Muscle of leg (tissue), 11 donors: ENCODE measurements around the gene THEM5. TPM values are rescaled to one million over a fixed set of nuclear protein-coding genes. Genes with fewer than 3 reads are reported as not detected.
A peak's percentile ranks its signal among the peaks of the same experiment; 100 is the strongest.

Experiments
- DNase-seq: peaks from one replicate; pipeline ENCODE4 v3.0.0; 2013
- H3K27ac ChIP-seq: one replicate; pipeline ENCODE4 v1.5.1; 2013; ENCODE audit warnings: mild to moderate bottlenecking, low read length, control low read depth
- H3K27me3 ChIP-seq: one replicate; pipeline ENCODE4 v1.6.1; 2013; ENCODE audit warnings: low read length; ENCODE audit not compliant: control insufficient read depth, insufficient read depth
- H3K36me3 ChIP-seq: one replicate; pipeline ENCODE4 v1.6.1; 2013; ENCODE audit warnings: low read length; ENCODE audit not compliant: control insufficient read depth, insufficient read depth
- H3K4me1 ChIP-seq: one replicate; pipeline ENCODE4 v1.6.1; 2013; ENCODE audit warnings: low read length; ENCODE audit not compliant: control insufficient read depth, insufficient read depth
- H3K4me3 ChIP-seq: one replicate; pipeline ENCODE4 v1.5.1; 2013; ENCODE audit warnings: low read length, control low read depth
- H3K9me3 ChIP-seq: replicated peaks from 2 replicates; pipeline ENCODE4 v1.6.1; 2013; ENCODE audit warnings: low read depth, low read length; ENCODE audit not compliant: control insufficient read depth
- WGBS: methylation state at CpG from one replicate; pipeline ENCODE4 v1.1.5; 2013; ENCODE audit warnings: missing lambda C conversion rate; ENCODE audit not compliant: insufficient coverage; 5-methylcytosine and 5-hydroxymethylcytosine counted together
- polyA plus RNA-seq, 8 donors: library from polyadenylated mRNA; unstranded; fragments of 120-200 nt; gene quantifications; one replicate each; pipeline versions ENCODE4 v1.2.1 to v1.2.3, GENCODE V29; 2013; ENCODE audit warnings: inconsistent platforms in 1 of 8, low replicate concordance in 1 of 8; ENCODE audit not compliant: insufficient read length in 8 of 8, insufficient read depth in 1 of 8
- total RNA-seq: library from RNA; stranded (reverse); fragments of 120-200 nt; gene quantifications from one replicate; pipeline ENCODE4 v1.2.4, GENCODE V29; 2013

THEM5 gene
- total and polyA plus RNA-seq, 9 donors = 0.14 to 1.7 (median 0.42) TPM; not detected in 1

- H3K27ac ChIP-seq = peak overlapping the region; percentile 66
- WGBS = 87% methylated on average over 7 of the region's 9 CpGs
- DNase-seq = peak; percentile 56
- H3K4me3 ChIP-seq = no peak overlapping the region
- H3K9me3 ChIP-seq = no peaks in the 10 kb centered on the region
- peaks cover 39% of the 10 kb centered on the region for H3K4me1 ChIP-seq
- no peaks in the 10 kb centered on the region for H3K36me3 ChIP-seq
- peaks cover 2% of the 10 kb centered on the region for H3K27me3 ChIP-seq
Observed at GRCh38 chr1:151825204-151825603, 28.3 kb downstream of the THEM5 start.

GRCh38 chr1:151823175-151823574 lies 30.3 kb downstream of the THEM5 start:
- peaks cover 29% of the 10 kb centered on the region for H3K4me1 ChIP-seq
- H3K4me3 ChIP-seq = no peak overlapping the region
- H3K27ac ChIP-seq = no peak overlapping the region
- WGBS = 79% methylated on average over 7 of the region's 8 CpGs
- DNase-seq = no peak
- no peaks in the 10 kb centered on the region for H3K9me3 ChIP-seq
- H3K27me3 ChIP-seq = peaks cover under 1% of the 10 kb centered on the region
- H3K36me3 ChIP-seq = no peaks in the 10 kb centered on the region

- H3K27ac ChIP-seq = no peak overlapping the region
- H3K27me3 ChIP-seq = no peaks in the 10 kb centered on the region
- DNase-seq = no peak
- no peak overlapping the region for H3K4me3 ChIP-seq
- H3K4me1 ChIP-seq = peaks cover 31% of the 10 kb centered on the region
- 17% methylated on average over 2 of the region's 7 CpGs for WGBS
- H3K9me3 ChIP-seq = no peaks in the 10 kb centered on the region
- no peaks in the 10 kb centered on the region for H3K36me3 ChIP-seq
Observed at GRCh38 chr1:151822404-151822803, 31.1 kb downstream of the THEM5 start.

- H3K27ac ChIP-seq = no peak overlapping the region
- peaks cover 38% of the 10 kb centered on the region for H3K4me1 ChIP-seq
- no peak overlapping the region for H3K4me3 ChIP-seq
- no peaks in the 10 kb centered on the region for H3K9me3 ChIP-seq
- WGBS = no CpG with 5 or more reads among the region's 2 CpGs
- DNase-seq = no peak
- H3K36me3 ChIP-seq = peaks cover 2% of the 10 kb centered on the region
- H3K27me3 ChIP-seq = no peaks in the 10 kb centered on the region
Observed at GRCh38 chr1:151820940-151821339, 32.6 kb downstream of the THEM5 start.

GRCh38 chr1:151819976-151820623 lies 33.4 kb downstream of the THEM5 start:
- H3K4me1 ChIP-seq = peaks cover 34% of the 10 kb centered on the region
- DNase-seq = no peak
- WGBS = 77% methylated on average over 4 of the region's 7 CpGs
- no peak overlapping the region for H3K27ac ChIP-seq
- no peaks in the 10 kb centered on the region for H3K9me3 ChIP-seq
- H3K27me3 ChIP-seq = no peaks in the 10 kb centered on the region
- H3K36me3 ChIP-seq = peaks cover 2% of the 10 kb centered on the region
- H3K4me3 ChIP-seq = no peak overlapping the region

GRCh38 chr1:151819227-151819835 lies 34.2 kb downstream of the THEM5 start:
- no peak for DNase-seq
- Histone ChIP-seq H3K9me3 (no peaks in the 10 kb centered on the region), H3K27ac (no peak overlapping the region), H3K4me1 (peaks cover 31% of the 10 kb centered on the region), H3K4me3 (no peak overlapping the region), H3K36me3 (peaks cover 2% of the 10 kb centered on the region), H3K27me3 (no peaks in the 10 kb centered on the region)
- WGBS = 89% methylated on average over 10 of the region's 12 CpGs

- 24% methylated on average over 6 of the region's 7 CpGs for WGBS
- Histone ChIP-seq H3K27me3 (no peaks in the 10 kb centered on the region), H3K36me3 (peaks cover 2% of the 10 kb centered on the region), H3K4me3 (no peak overlapping the region), H3K9me3 (no peaks in the 10 kb centered on the region), H3K4me1 (peaks cover 26% of the 10 kb centered on the region), H3K27ac (peak overlapping the region; percentile 3)
- peak; percentile 60 for DNase-seq
Observed at GRCh38 chr1:151817353-151817730, 36.2 kb downstream of the THEM5 start.

GRCh38 chr1:151816548-151817352 lies 36.8 kb downstream of the THEM5 start:
- Histone ChIP-seq H3K9me3 (no peaks in the 10 kb centered on the region), H3K27me3 (no peaks in the 10 kb centered on the region), H3K36me3 (peaks cover 2% of the 10 kb centered on the region), H3K27ac (no peak overlapping the region), H3K4me1 (peaks cover 26% of the 10 kb centered on the region), H3K4me3 (no peak overlapping the region)
- DNase-seq = no peak
- WGBS = 89% methylated on average over 13 of the region's 26 CpGs

GRCh38 chr1:151815716-151816327 lies 37.7 kb downstream of the THEM5 start:
- Histone ChIP-seq H3K4me3 (no peak overlapping the region), H3K27me3 (no peaks in the 10 kb centered on the region), H3K9me3 (no peaks in the 10 kb centered on the region), H3K27ac (no peak overlapping the region), H3K4me1 (peaks cover 30% of the 10 kb centered on the region), H3K36me3 (peaks cover 2% of the 10 kb centered on the region)
- 60% methylated on average over 1 of the region's 12 CpGs for WGBS
- no peak for DNase-seq

- H3K36me3 ChIP-seq = peaks cover 2% of the 10 kb centered on the region
- no peak for DNase-seq
- H3K27ac ChIP-seq = no peak overlapping the region
- 67% methylated on average over 8 of the region's 8 CpGs for WGBS
- no peaks in the 10 kb centered on the region for H3K9me3 ChIP-seq
- peaks cover 30% of the 10 kb centered on the region for H3K4me1 ChIP-seq
- no peak overlapping the region for H3K4me3 ChIP-seq
- H3K27me3 ChIP-seq = no peaks in the 10 kb centered on the region
Observed at GRCh38 chr1:151814971-151815545, 38.5 kb downstream of the THEM5 start.
